GM18858 (cell line): Measurements from ENCODE around the gene C20orf141.

ENCODE experiments used
- ATAC-seq: cut with Tn5 transposase; IDR thresholded peaks from one replicate; pipeline ENCODE4 v1.9.1; 2021; ENCODE audit not compliant: unreplicated experiment

C20orf141 gene

GRCh38 chr20:2846698-2847097 is 31.9 kb downstream of the C20orf141 start:
- no peak for ATAC-seq

DNA sequence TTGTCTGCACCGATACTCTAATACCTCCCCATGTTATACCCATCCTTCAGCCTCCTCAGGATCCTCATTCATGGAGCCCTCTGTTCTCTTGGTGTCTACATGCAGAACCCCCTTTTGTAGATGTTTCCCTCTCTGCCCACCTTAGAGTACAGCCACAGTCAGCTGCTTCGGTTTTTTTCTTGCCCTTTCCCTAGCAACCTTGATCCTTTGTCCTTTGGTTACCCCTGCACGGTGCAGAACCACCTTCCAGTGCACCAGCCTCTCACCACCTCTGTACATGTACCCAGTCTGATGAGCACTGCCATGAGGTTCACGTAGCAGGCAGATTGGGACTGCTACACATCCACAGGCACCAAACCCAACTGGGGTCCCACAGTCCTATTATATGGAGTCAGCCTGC is 33.0 kb downstream of the C20orf141 start:
- no peak for ATAC-seq

DNA sequence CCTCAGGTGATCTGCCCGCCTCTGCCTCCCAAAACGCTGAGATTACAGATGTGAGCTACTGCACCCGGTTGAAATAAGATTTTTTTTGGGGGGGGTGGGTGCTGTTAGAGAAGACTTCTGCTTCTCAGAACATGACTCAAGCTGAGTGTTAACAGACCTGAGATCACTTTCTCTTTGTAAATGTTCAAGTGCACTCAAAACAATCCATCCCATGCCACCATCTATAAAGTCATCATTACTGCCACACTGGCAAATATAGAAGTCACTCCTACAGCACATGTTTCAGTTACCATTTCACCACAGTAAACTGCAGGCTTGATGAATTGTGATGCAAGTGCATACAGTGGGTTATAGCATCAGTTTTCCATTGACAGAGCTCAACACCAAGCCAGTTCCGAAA is 34.7 kb downstream of the C20orf141 start:
- ATAC-seq, result no peak

DNA sequence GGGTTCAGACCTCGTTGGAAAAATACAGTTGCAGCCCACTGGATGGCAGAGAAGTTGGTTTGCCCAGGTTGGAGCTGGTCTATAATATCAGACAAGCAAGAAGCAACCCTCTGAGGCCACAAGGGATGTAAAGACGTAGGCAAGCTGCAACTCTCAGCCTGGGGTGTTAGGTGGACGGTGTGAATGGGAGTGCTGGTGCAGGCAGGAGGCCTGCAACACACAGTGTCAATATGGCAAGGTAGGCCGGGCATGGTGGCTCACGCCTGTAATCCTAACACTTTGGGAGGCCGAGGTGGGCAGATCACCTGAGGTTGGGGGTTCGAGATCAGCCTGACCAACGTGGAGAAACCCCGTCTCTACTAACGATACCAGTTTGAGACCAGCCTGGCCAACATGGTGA is 36.3 kb downstream of the C20orf141 start:
- ATAC-seq, result no peak

DNA sequence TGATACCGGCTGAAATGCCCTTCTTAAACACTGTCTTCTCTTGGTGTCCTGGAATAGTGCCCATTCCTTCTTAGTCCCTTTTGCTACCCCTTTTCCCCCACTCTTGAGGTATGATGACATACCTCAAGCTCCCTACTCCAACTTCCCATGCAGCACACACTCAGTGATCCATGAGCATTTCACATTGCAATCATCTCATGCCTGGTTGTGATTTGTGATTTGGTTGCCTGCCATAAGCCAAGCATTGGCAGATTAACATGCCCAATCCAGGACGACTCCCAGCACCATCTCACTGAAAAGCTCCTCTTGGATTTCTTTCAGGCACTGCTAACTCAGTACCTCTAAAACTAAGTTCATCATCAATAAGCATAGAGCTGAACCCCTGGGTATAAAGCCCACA is 43.8 kb downstream of the C20orf141 start:
- no peak for ATAC-seq

DNA sequence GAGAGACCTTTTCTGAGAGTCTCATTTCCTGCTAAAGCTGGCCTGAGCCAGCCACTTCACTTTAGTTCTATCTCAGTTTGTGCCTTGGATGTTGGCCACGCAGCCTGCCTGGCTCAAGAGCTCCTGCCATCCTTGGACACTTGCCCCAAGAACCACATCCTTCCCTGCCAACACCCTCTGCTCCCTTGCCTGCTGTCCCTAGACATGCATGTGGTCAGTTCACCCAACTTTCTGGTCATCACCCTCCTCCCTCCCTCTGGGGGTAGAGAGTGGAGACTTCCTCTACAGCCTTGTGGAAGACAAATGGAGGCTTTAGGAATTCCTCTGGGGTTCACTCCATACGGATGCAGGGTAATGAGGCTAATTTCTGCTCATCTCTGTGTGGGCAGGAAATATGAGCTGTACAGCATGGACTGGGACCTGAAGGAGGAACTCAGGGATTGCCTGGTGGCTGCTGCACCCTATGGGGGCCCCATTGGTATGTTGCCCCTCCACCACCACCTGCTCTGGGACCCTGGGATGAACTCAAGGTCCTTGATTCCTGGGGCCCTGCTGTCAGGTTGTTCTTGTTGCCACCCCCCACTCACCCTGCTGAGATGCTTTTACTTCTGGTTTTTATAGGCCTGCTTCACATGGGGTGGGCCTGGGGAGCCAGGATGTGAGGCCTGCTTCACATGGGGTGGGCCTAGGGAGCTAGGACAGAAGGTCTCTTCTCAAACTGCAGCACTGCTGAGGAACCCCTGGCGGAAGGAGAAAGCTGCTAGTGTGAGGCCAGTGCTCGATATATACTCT is 44.7 kb downstream of the C20orf141 start:
- no peak for ATAC-seq

GRCh38 chr20:2864626-2865025 is 49.8 kb downstream of the C20orf141 start:
- ATAC-seq, result no peak

DNA sequence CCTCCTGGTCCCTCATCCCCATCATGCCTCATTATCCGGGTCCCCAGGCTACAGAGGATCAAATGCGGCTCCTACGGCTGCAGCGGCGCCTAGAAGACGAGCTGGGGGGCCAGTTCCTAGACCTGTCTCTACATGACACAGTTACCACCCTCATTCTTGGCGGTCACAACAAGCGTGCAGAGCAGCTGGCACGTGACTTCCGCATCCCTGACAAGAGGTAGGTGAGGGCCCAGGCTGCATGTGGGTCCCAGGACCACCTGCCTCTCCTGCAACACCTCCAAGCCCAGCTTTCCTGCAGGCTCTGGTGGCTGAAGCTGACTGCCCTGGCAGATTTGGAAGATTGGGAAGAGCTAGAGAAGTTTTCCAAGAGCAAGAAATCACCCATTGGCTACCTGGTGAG is 50.3 kb downstream of the C20orf141 start:
- ATAC-seq, result no peak
